OCI-LY1 (cell line): ENCODE measurements around the gene CD22.

Source experiments
- EZH2 ChIP-seq: fragments of 200-600 bp; sonication (generic), shearing (Covaris generic); IDR thresholded peaks from 2 replicates; pipeline ENCODE4 v1.8.0; 2017; ENCODE audit warnings: borderline replicate concordance, mixed run types, mild to moderate bottlenecking, antibody characterized with exemption, low read length, moderate library complexity, mixed read lengths
- TF ChIP-seq, protein P1 (sequence below): fragments of 200-600 bp; sonication (generic), shearing (Covaris generic); IDR thresholded peaks from 2 replicates; pipeline ENCODE4 v1.5.1; 2017; ENCODE audit warnings: mild to moderate bottlenecking, antibody characterized with exemption, low read length, moderate library complexity, mixed read lengths

DNA sequence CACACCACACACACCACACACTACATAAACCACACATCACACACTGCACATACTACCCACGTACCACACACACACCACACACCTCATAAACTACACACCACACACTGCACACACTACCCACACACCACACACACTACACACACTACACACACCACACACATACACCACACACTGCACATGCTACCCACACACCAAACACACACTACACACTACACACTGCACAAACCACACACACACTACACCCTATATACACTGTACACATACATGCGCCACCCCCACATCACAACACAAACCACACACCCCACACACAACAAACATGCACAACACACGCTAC, 31.5 kb upstream of the CD22 start:
- TF ChIP-seq, protein P1, sequence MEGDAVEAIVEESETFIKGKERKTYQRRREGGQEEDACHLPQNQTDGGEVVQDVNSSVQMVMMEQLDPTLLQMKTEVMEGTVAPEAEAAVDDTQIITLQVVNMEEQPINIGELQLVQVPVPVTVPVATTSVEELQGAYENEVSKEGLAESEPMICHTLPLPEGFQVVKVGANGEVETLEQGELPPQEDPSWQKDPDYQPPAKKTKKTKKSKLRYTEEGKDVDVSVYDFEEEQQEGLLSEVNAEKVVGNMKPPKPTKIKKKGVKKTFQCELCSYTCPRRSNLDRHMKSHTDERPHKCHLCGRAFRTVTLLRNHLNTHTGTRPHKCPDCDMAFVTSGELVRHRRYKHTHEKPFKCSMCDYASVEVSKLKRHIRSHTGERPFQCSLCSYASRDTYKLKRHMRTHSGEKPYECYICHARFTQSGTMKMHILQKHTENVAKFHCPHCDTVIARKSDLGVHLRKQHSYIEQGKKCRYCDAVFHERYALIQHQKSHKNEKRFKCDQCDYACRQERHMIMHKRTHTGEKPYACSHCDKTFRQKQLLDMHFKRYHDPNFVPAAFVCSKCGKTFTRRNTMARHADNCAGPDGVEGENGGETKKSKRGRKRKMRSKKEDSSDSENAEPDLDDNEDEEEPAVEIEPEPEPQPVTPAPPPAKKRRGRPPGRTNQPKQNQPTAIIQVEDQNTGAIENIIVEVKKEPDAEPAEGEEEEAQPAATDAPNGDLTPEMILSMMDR, result no peak
- TF ChIP-seq EZH2, result no peak
